Kidney epithelial cell (primary cell): ENCODE results near the gene SIRT4. TPM values are rescaled to one million over a fixed set of nuclear protein-coding genes. Genes with fewer than 3 reads are reported as not detected.
A peak's percentile ranks its signal among the peaks of the same experiment; 100 is the strongest.

Experiments used
- DNase-seq: peaks from one replicate; pipeline ENCODE4 v3.0.0-alpha.2; 2010; ENCODE audit warnings: low read depth
- H3K27me3 ChIP-seq: 2 replicates; pipeline ENCODE4 v1.6.0; 2011; ENCODE audit warnings: low read length; ENCODE audit not compliant: control insufficient read depth, insufficient read depth
- H3K36me3 ChIP-seq: 2 replicates; pipeline ENCODE4 v1.5.1; 2011; ENCODE audit warnings: low read length; ENCODE audit not compliant: control insufficient read depth, insufficient read depth
- H3K4me3 ChIP-seq: 2 replicates; pipeline ENCODE4 v1.5.1; 2011; ENCODE audit warnings: low read depth, mild to moderate bottlenecking, control low read depth, low read length
- total RNA-seq: library from RNA; depleted of rRNA; stranded (reverse); fragments of >200 nt; gene quantifications from 2 replicates; pipeline ENCODE4 v1.2.3, GENCODE V29; 2015
- TF ChIP-seq, protein P1 (sequence below): IDR thresholded peaks from 2 replicates; pipeline ENCODE4 v1.5.1; 2011; ENCODE audit warnings: mild to moderate bottlenecking, moderate library complexity, low read length, control low read depth, inconsistent platforms; ENCODE audit not compliant: insufficient read depth, poor library complexity, severe bottlenecking

SIRT4 gene
- total RNA-seq, 1 donor from 2014 or later, result 0.29 TPM

DNA sequence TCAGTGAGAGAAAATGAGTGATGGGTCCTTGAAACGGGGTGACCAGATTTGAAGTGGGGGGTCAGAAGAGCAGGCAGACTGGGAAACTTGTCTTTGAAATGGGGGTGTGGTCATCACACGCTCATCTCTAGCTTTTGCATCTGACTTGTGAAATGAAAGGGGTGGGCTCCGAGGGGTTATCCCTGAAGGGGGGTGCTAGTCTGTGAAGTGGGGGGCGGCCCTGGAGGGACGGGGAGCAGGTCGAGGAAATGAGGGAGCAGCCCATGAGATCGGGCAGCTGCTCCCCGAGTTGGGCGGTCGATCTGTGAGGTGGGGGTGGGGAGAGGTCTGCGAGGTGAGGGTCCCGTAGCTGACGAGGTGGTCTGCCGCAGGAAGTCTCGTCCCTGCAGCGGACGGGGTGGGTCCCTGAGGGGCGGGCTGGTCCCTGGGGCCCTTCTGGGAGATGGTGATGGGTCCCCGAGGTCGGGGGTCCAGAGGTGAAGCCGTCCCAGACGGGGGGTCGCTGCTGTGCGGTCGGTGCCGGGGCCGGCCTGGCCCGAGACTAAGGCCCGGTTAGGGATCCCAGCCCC is 37.1 kb upstream of the SIRT4 start:
- no peaks in the 10 kb centered on the region for H3K36me3 ChIP-seq
- H3K4me3 ChIP-seq, result peak overlapping the region; percentile 92
- no peak for DNase-seq
- H3K27me3 ChIP-seq, result no peaks in the 10 kb centered on the region
- TF ChIP-seq, protein P1, sequence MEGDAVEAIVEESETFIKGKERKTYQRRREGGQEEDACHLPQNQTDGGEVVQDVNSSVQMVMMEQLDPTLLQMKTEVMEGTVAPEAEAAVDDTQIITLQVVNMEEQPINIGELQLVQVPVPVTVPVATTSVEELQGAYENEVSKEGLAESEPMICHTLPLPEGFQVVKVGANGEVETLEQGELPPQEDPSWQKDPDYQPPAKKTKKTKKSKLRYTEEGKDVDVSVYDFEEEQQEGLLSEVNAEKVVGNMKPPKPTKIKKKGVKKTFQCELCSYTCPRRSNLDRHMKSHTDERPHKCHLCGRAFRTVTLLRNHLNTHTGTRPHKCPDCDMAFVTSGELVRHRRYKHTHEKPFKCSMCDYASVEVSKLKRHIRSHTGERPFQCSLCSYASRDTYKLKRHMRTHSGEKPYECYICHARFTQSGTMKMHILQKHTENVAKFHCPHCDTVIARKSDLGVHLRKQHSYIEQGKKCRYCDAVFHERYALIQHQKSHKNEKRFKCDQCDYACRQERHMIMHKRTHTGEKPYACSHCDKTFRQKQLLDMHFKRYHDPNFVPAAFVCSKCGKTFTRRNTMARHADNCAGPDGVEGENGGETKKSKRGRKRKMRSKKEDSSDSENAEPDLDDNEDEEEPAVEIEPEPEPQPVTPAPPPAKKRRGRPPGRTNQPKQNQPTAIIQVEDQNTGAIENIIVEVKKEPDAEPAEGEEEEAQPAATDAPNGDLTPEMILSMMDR, result no peak

DNA sequence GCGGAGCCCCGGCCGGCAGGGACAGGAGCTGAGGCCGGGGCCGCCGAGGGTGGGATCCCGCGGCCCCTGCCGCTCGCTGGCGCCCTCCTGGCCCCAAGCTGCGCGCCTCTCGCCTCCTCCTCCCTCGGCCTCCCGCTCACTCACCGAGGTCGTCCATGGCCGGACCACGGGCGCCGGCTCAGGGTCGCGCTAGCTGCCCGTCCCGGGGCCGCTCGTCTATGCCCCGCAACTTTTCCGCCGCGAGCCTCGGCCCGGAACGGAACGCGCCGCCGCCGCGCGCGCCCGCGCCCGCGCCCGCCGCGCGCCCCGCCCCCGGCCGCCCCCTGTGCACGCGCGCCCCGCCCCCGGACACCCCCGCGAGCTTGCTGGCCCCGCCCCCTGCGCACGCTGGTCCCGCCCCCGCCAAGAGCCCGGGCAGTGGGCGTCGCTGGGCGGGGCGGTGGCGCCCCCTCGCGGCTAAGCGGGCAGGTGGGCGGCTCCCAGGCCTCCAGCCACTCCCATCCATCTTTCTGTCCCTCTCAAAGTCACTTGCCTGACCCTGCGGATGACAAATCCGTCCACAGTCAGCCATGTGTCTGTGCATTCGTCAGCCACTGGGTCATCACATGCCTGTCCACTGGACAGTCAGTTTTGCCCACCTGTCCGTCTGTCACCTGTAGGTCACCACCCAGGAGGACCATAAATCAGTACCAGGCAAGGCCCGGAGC is 36.5 kb upstream of the SIRT4 start, which contains the start of gene PXN:
TSS of gene PXN (minus strand) at position 258 of the 707 bp plus-strand sequence. CDS start at position 157, 101 bp downstream.
- TF ChIP-seq, protein P1, result peak; percentile 58
- H3K27me3 ChIP-seq, result no peaks in the 10 kb centered on the region
- H3K36me3 ChIP-seq, result no peaks in the 10 kb centered on the region
- no peak for DNase-seq
- H3K4me3 ChIP-seq, result peak within 1 kb of the TSS; percentile 92

DNA sequence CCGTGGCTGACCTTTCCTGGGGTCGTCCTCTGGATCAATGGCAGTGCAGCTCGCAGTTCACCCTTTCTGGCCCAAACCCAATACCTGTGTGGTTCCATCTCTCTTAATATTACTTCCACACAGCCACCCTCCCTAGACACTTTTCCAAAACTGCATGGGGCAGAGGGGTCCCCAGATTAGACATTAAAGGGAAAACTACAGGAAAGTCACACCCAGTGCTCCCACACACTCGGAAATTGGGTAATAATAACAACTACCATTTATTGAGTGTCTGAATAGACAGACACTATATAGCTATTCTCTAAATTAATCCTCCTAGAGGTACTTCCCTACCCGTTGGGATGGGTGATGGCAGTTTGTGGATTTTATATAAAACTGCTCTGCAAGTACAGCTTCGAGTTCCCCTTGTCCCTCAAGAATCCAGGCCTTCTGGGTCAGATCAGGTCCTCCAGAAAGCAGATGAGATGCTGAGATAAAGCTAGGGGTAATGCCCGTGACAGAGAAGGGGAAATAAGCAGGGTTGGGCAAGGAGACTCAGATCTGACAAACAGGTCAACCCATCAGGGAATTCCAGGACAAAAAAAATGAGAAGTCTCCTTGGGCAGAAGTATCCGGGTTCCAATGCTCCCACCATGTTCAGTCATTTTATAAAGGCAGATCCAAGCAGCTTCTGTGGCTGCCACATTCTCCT is 35.8 kb upstream of the SIRT4 start:
- no peak for DNase-seq
- Histone ChIP-seq H3K4me3 (no peak overlapping the region), H3K27me3 (no peaks in the 10 kb centered on the region), H3K36me3 (no peaks in the 10 kb centered on the region)
- TF ChIP-seq, protein P1, result no peak

DNA sequence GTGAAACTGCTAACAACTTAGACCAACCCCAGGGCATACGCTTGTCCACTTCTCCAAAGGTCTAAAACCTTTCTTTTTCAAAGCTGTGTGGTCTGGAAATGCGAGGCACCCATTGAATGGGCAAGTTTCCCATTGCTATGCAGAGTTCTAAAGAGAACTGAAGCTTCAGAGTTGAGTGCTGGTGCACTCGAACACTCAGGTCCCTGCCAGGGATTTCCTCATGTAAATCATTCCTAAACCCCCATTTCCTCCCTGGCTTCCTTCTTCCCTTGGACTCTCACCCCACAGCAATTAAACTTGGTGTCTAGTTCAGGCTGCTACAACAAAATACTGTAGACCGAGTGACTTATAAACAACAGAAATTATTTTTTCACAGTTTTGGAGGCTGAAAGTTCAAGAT is 34.4 kb upstream of the SIRT4 start:
- H3K36me3 ChIP-seq, result no peaks in the 10 kb centered on the region
- TF ChIP-seq, protein P1, result no peak
- no peak overlapping the region for H3K4me3 ChIP-seq
- DNase-seq, result no peak
- no peaks in the 10 kb centered on the region for H3K27me3 ChIP-seq

DNA sequence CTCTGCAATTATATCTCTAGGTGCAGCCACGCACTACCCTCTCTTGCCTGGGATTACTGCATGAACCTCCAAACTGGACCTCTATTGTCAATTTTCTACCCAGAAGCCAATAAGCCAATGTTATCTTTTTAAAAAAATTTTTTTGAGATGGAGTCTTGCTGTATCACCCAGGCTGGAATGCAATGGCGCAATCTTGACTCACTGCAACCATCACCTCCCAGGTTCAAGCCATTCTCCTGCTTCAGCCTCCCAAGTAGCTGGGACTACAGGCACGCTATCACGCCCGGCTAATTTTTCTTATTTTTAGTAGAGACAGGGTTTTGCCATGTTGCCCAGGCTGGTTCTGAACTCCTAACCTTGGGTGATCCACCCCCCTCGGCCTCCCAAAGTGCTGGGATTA is 25.4 kb upstream of the SIRT4 start:
- TF ChIP-seq, protein P1, result no peak
- no peak overlapping the region for H3K4me3 ChIP-seq
- no peaks in the 10 kb centered on the region for H3K36me3 ChIP-seq
- no peak for DNase-seq
- no peaks in the 10 kb centered on the region for H3K27me3 ChIP-seq
